ENCODE data around the gene GRIN1. TPM values are rescaled to one million over a fixed set of nuclear protein-coding genes. Genes with fewer than 3 reads are reported as not detected.

Gene GRIN1
- total RNA-seq, 1 experiment from 2014 or later: 0.52 TPM

GRCh38 chr9:137156567-137157375, 17.8 kb downstream of the GRIN1 start:
- Histone ChIP-seq H3K27me3 (replicated peaks; ENCODE audit: insufficient read depth, low read depth, low read length, poor library complexity) (peaks cover 30% of the 10 kb centered on the region), H3K9me3 (ENCODE audit: low read depth, low read length, poor library complexity, severe bottlenecking) (no peaks in the 10 kb centered on the region), H3K4me1 (ENCODE audit: insufficient read depth, low read length, poor library complexity, severe bottlenecking) (peaks cover 6% of the 10 kb centered on the region), H3K4me3 (ENCODE audit: low read depth, low read length, poor library complexity, severe bottlenecking) (peak overlapping the region; percentile 16), H3K27ac (ENCODE audit: low read depth, low read length, poor library complexity, severe bottlenecking) (no peak overlapping the region), H3K36me3 (ENCODE audit: insufficient read depth, low read length, poor library complexity, severe bottlenecking) (no peaks in the 10 kb centered on the region)
- DNase-seq (ENCODE audit: low spot score): peak; percentile 70
- CTCF ChIA-PET: no interaction called here
- POLR2A ChIA-PET (ENCODE audit: low non-redundant PET): interaction anchor here (0.6 to 0.7 kb wide), 2 partner anchors 25 to 98 kb away, joined by 3 to 9 read pairs; no protein-coding TSS in a partner anchor
- BruUV-seq (replicated peaks): no TSS peak
- intact Hi-C loops (cut with micrococcal nuclease; ENCODE audit: unreplicated experiment): no loop called here
- TF ChIP-seq CTCF (conservative IDR thresholded peaks at IDR 0.05; ENCODE audit: low read depth, low read length): no peak
- TF ChIP-seq EZH2 (IDR thresholded peaks at IDR 0.05; ENCODE audit: borderline replicate concordance, low read depth, low read length, poor library complexity, severe bottlenecking): no peak

- ChIA-PET POLR2A (ENCODE audit: low non-redundant PET) (interaction anchor here (0.6 kb wide), 1 partner anchor 99 kb away, joined by 3 read pairs; no protein-coding TSS in a partner anchor), CTCF (no interaction called here)
- H3K9me3 ChIP-seq (ENCODE audit: low read depth, low read length, poor library complexity, severe bottlenecking): no peaks in the 10 kb centered on the region
- no peak overlapping the region for H3K27ac ChIP-seq (ENCODE audit: low read depth, low read length, poor library complexity, severe bottlenecking)
- H3K36me3 ChIP-seq (ENCODE audit: insufficient read depth, low read length, poor library complexity, severe bottlenecking): no peaks in the 10 kb centered on the region
- no peak for TF ChIP-seq EZH2 (IDR thresholded peaks at IDR 0.05; ENCODE audit: borderline replicate concordance, low read depth, low read length, poor library complexity, severe bottlenecking)
- no peak for TF ChIP-seq CTCF (conservative IDR thresholded peaks at IDR 0.05; ENCODE audit: low read depth, low read length)
- H3K27me3 ChIP-seq (replicated peaks; ENCODE audit: insufficient read depth, low read depth, low read length, poor library complexity): peaks cover 41% of the 10 kb centered on the region
- no peak overlapping the region for H3K4me3 ChIP-seq (ENCODE audit: low read depth, low read length, poor library complexity, severe bottlenecking)
- H3K4me1 ChIP-seq (ENCODE audit: insufficient read depth, low read length, poor library complexity, severe bottlenecking): peaks cover 17% of the 10 kb centered on the region
- BruUV-seq (replicated peaks): no TSS peak
- intact Hi-C loops (cut with micrococcal nuclease; ENCODE audit: unreplicated experiment): no loop called here
- no peak for DNase-seq (ENCODE audit: low spot score)
Measured at GRCh38 chr9:137157618-137158415, 18.9 kb downstream of the GRIN1 start.

DNA sequence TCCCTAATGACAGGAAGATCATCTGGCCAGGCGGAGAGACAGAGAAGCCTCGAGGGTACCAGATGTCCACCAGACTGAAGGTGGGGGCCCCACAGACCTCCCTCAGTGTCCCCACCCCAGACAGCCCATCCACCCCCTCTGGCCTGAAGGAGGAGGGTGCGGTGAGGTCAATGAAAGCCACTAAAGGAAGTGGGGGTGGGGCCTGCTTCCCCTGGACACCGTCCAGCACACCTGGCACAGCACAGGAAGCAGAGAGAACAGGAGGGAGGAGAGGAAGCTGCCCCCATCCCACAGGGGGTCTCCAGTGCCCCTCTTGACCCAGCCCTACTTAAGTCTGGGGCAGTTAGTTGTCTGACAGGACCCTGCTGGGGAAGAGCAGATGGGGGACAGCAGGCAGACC, 19.7 kb downstream of the GRIN1 start:
- no peak for TF ChIP-seq CTCF (conservative IDR thresholded peaks at IDR 0.05; ENCODE audit: low read depth, low read length)
- intact Hi-C loops (cut with micrococcal nuclease; ENCODE audit: unreplicated experiment): no loop called here
- no peak for DNase-seq (ENCODE audit: low spot score)
- Histone ChIP-seq H3K4me1 (ENCODE audit: insufficient read depth, low read length, poor library complexity, severe bottlenecking) (peaks cover 20% of the 10 kb centered on the region), H3K4me3 (ENCODE audit: low read depth, low read length, poor library complexity, severe bottlenecking) (no peak overlapping the region), H3K27me3 (replicated peaks; ENCODE audit: insufficient read depth, low read depth, low read length, poor library complexity) (peaks cover 49% of the 10 kb centered on the region), H3K27ac (ENCODE audit: low read depth, low read length, poor library complexity, severe bottlenecking) (no peak overlapping the region), H3K9me3 (ENCODE audit: low read depth, low read length, poor library complexity, severe bottlenecking) (no peaks in the 10 kb centered on the region), H3K36me3 (ENCODE audit: insufficient read depth, low read length, poor library complexity, severe bottlenecking) (no peaks in the 10 kb centered on the region)
- no TSS peak for BruUV-seq (replicated peaks)
- CTCF ChIA-PET: no interaction called here
- POLR2A ChIA-PET (ENCODE audit: low non-redundant PET): no interaction called here

All from A673 (cell line).